GM12878 (cell line): Measurements from ENCODE around the gene TRAPPC3L.

Source experiments
- ASH2L ChIP-seq: fragments of 300-600, 200-600 bp; sonication (generic); IDR thresholded peaks from 2 replicates; pipeline ENCODE4 v1.6.1; 2017; ENCODE audit warnings: low read depth, mild to moderate bottlenecking, borderline replicate concordance
- CHD4 ChIP-seq: fragments of 200-600 bp; sonication (generic); IDR thresholded peaks from 2 replicates; pipeline ENCODE4 v1.6.1; 2016; ENCODE audit warnings: mild to moderate bottlenecking
- GABPA ChIP-seq: IDR thresholded peaks from 2 replicates; pipeline ENCODE4 v1.6.1; 2014; ENCODE audit warnings: antibody characterized with exemption, low read depth, mild to moderate bottlenecking, inconsistent platforms
- LARP7 ChIP-seq: fragments of 450-650 bp; IDR thresholded peaks from 2 replicates; pipeline ENCODE4 v1.6.1; 2017; ENCODE audit warnings: mild to moderate bottlenecking
- POLR2A ChIP-seq: IDR thresholded peaks from 2 replicates; pipeline ENCODE4 v1.6.1; 2011; ENCODE audit warnings: low read depth, mild to moderate bottlenecking, low read length
- TCF12 ChIP-seq: IDR thresholded peaks from 2 replicates; pipeline ENCODE4 v1.6.1; 2011; ENCODE audit warnings: low read depth, mild to moderate bottlenecking, low read length
- ZBTB40 ChIP-seq: fragments of 450-650 bp; IDR thresholded peaks from 2 replicates; pipeline ENCODE4 v1.6.1; 2016; ENCODE audit warnings: mild to moderate bottlenecking, moderate library complexity, borderline replicate concordance
- TF ChIP-seq, protein P1 (sequence below), 3 experiments: IDR thresholded peaks in 2 of 3; conservative IDR thresholded peaks in 1 of 3; 2 replicates each; pipeline ENCODE4 v1.5.1; 2011; ENCODE audit warnings: low read depth in 3 of 3, low read length in 3 of 3, mild to moderate bottlenecking in 3 of 3, control low read depth in 2 of 3, moderate library complexity in 2 of 3, inconsistent platforms in 1 of 3, mixed read lengths in 1 of 3; ENCODE audit not compliant: control insufficient read depth in 2 of 3, insufficient read depth in 1 of 3; ENCODE audit errors: extremely low read depth in 1 of 3

DNA sequence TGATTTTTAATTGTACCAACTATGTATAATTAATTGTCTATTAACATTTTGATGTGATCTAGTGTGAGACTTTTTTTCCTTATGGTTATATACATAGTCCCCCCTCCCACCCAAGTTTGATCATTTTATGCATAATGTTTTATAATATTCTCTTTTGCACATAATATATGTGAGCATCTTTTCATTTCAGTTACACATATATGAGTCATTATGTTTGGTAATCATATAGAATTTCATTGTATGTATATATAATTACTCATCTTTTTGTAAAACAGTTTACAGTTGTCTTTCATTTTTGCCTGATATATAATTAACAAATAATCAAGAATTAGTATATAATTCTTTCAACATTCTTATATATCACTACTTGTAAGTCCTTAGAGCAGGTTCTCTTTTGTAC lies 40.8 kb upstream of the TRAPPC3L start:
- TF ChIP-seq ASH2L (no peak), CHD4 (no peak), LARP7 (no peak), GABPA (no peak), POLR2A (no peak), ZBTB40 (no peak), TCF12 (no peak)
- TF ChIP-seq, protein P1, sequence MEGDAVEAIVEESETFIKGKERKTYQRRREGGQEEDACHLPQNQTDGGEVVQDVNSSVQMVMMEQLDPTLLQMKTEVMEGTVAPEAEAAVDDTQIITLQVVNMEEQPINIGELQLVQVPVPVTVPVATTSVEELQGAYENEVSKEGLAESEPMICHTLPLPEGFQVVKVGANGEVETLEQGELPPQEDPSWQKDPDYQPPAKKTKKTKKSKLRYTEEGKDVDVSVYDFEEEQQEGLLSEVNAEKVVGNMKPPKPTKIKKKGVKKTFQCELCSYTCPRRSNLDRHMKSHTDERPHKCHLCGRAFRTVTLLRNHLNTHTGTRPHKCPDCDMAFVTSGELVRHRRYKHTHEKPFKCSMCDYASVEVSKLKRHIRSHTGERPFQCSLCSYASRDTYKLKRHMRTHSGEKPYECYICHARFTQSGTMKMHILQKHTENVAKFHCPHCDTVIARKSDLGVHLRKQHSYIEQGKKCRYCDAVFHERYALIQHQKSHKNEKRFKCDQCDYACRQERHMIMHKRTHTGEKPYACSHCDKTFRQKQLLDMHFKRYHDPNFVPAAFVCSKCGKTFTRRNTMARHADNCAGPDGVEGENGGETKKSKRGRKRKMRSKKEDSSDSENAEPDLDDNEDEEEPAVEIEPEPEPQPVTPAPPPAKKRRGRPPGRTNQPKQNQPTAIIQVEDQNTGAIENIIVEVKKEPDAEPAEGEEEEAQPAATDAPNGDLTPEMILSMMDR (IDR thresholded peaks at IDR 0.05 in 2 of 3, conservative IDR thresholded peaks at IDR 0.05 in 1 of 3; ENCODE audit: control insufficient read depth in 2 of 3, extremely low read depth in 1 of 3, insufficient read depth in 1 of 3, low read depth in 3 of 3, low read length in 3 of 3): no peak
